NCI-H2107 (cell line): Measurements from ENCODE around the gene CFAP77.
"Not testable (repeated sequence)": the region's sequence is repeated elsewhere in the genome, so short reads cannot be mapped to it uniquely, and the experiment has no call there.

ENCODE experiments used
- DNase-seq: peaks from one replicate; lab custom pipeline; 2025; lab: John Stamatoyannopoulos, UW

Gene CFAP77

GRCh38 chr9:132547976-132548730 is 138.1 kb downstream of the CFAP77 start:
- DNase-seq: no peak

GRCh38 chr9:132548751-132549640 is 139.0 kb downstream of the CFAP77 start:
- no peak for DNase-seq

DNA sequence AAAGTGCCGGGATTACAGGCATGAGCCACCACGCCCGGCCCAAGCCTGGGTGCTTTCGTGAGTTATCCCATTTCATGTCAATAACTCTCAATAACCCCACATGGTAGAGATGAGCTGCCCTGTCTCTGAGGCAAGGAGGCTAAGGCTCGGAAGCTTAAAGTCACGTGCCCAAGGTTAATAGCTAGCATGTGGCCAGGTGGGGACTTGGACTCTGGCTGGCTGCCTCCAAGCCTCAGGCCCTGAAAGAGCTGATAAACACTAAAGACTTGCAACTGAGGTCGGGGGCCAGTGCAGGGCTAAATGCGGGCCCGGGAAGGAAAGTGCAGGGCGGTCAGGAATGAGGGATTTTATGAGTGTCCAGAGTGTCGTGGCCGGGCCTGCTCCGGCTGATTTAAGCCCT is 141.5 kb downstream of the CFAP77 start:
- DNase-seq: no peak

- DNase-seq: no peak
Observed at GRCh38 chr9:132552041-132552440, 142.0 kb downstream of the CFAP77 start.

DNA sequence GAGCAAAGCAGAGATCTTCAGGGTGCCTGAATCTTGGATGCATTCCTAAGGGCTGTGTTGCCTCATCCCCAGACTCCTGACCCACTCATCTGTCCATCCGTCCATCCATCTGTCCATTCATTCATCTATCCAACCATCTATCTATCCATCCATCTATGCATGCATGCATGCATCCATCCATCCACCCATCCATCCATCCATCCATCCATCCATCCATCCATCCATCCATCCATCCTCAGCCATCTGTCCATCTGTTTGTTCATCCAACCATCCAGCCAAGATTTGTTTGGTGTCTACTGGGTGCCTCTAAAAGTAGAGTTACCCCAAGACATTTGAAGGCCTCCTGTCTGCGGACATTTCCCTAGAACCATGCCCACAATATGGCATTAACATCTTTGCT is 144.7 kb downstream of the CFAP77 start:
- DNase-seq: no peak

DNA sequence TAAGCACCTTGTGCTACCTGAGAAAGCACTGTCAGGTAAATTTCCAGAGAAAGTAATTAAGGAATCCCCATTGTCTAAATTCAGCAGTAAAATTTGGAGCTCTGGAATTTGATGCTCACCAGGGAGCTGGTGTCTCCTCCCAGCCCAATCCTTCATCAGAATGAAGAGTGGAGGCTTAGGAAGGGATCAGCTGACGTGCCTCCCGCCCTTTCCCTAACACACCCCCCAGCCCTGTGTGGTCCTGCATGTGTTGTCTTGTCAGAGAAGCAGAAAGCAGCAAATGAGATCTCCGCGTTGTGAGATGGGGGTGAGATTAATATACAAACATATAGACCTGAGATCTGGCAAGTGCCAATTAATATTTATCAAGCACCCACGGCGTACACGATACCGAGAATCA is 145.5 kb downstream of the CFAP77 start:
- DNase-seq: no peak

DNA sequence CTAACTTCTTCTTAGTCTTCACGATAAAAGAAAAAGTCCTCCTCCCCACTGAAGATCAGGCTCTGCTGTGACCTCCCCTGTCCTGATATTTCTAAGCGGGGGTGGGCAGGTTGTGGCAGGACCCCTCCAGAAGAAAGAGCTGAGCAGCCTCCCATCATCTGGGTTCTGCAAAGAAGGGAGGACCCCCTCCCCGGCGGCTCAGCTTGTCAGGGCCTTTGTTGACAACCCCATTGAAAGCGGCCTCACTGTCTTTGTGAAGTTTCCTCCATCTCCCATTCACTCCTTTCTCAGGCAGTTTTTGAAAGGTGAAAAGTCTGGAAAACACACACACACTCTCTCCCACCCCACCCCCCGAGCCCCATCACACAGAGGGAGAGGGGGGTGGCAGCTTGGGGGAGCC is 146.2 kb downstream of the CFAP77 start:
- DNase-seq: no peak

GRCh38 chr9:132556714-132557113 is 146.7 kb downstream of the CFAP77 start:
- no peak for DNase-seq

GRCh38 chr9:132557159-132557558 is 147.1 kb downstream of the CFAP77 start:
- DNase-seq: no peak

DNA sequence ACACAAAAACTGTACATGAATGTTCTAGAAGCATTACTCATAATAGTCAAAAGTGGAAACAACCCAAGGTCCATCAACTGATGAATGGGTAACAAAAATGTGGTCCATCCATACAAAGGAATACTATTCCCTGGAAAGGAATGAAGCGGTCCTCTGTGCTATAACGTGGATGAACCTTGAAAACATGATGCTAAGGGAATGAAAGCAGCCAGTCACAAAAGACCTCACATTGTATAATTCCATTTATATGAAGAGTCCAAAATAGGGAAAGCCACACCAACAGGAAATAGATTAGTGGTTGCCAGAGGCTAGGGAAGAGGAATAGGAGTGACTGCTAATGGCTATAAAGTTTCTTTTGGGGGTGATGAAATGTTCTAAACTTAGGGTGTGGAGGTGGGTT is 149.7 kb downstream of the CFAP77 start:
- DNase-seq: no peak

DNA sequence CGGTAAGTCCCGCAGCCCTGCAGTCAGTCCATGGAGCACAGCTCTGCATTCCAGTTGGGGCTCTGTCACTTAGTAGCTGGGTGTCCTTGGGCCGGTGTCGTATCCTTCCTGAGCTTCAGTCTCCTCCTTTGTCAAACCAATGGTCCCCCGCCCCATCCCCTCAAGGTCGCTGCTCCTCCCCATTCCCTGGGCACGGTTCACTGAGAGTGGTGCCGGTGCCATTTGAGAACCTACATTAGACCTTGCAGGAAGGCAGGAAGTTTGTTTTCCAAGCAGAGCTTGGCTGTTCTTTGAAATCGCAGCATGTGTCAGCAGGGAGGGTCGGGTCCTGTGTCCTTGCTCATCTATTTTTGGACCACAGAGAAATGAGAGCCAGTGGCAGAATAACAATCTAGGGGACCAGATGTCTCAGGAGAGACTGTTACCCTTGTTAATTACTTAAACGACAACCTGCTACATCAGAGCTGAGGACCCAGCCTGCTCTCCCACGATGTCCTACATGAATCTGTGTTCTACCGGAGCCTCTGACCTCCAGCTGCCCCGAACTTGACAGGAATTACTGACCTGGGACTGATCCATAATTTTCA is 150.7 kb downstream of the CFAP77 start:
- DNase-seq: no peak

DNA sequence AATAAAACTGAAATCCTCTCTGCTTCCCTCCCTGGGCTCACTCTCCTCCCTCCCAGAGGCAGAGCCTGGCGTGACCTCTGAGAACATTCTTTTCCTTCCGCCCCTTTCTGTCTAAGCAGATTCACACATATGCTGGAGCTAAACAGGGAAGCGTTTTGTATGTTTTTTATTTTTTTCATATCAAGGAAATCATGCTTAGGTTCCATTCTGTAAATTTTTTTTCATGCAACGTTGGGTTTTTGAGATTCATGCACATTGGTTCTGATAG is 152.2 kb downstream of the CFAP77 start:
- no peak for DNase-seq

DNA sequence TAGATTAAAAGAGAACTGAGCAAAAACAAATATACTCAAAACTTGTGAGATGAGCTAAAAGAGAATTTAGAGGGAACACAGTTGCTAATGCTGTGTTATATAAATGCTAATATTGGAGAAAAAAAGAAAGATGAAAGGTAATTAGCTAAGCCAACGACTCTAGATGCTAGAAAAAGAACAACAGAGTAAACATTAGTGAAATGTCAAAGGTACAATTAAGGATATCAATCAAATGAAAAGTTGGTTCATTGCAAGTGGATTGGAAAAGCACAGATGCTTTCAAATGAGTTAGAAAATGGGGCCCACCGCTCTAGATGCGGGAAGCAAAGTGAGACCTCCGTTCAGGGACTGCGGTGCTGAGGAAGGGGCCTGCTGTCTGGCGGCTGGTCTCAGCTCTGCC is 154.5 kb downstream of the CFAP77 start:
- DNase-seq: no peak

DNA sequence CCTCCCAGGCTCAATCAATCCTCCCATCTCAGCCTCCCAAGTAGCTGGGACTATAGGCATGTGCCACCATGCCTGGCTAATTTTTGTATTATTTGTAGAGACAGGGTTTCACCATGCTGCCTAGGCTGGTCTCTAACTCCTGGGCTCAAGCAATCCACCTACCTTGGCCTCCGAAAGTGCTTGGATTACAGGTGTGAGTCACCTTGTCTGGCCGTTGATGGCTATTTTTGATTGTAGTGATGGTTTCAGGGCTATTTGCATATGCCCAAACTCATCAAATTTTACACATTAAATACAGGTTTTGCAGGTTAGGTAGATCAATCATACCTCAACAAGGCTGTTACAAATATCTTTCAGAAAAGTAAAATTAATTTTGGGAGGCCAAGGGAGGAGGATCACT is 158.8 kb downstream of the CFAP77 start:
- DNase-seq: not testable (repeated sequence)

DNA sequence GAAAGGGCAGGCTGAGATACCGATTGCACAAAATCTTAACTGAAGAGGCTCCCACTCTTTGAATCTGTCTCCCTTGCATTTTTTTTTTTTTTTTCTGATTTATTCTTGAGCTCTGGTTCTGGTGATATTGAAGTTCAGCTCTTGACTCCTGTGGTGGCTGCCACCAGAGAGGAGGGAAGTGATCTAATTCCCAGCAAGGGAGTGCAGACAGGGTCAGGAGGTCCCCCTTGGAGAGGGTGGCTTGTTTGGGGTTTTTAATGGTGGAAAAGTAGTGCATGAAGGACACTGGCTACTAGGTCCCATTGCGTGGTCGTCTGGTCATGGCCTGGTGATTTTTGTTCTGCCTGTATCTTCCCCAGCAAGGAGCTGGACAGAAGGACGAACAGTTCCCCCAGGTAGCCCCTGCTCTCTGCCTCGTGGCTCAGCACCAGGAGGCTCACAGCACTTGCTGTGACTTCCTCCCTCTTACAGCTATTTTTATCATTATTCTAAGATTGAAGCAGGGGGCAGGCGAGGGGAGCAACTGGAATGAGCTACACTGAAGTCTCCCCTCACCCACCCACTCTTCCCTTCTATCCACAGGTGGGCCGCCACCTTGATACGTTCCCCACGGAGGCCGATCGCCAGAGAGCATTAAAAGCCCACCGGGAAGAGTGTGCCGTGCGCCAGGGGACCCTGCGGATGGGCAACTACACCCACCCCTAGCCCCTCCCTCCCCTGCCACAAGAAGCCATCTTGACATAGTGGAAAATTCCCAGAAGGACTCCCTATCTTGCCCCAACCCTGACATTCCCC is 162.0 kb downstream of the CFAP77 start:
- no peak for DNase-seq

- DNase-seq: no peak
Observed at GRCh38 chr9:132572921-132573320, 162.9 kb downstream of the CFAP77 start.

DNA sequence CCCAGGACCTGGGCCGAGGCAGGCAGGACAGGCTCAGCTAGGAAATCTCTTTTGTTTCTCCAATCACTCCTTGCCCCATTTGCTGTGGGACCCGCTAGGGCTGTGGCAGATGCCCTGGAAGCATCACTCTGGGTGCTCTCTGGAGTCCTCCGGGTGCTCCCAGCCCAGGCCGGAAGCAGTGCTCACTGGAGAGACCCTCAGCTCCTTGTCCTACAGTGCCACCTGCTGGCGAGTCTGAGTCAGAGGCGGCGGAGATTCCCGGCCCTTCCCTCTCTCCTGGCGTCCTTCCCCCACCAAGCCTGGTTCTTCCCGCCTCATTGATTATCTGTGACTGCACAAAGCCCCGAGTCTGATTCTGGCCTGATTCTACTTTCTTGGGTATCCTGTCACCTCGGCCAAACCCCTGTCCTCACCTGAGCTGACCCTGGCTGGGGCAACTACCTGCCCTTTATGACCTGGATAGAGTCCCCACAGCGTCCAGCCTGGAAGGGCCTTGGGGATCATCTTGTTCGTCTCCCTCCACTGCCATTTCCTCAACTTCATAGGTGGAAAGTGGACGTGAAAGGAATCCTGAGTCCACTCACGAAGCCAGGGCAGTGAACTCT is 165.1 kb downstream of the CFAP77 start:
- peak; percentile 69 for DNase-seq

DNA sequence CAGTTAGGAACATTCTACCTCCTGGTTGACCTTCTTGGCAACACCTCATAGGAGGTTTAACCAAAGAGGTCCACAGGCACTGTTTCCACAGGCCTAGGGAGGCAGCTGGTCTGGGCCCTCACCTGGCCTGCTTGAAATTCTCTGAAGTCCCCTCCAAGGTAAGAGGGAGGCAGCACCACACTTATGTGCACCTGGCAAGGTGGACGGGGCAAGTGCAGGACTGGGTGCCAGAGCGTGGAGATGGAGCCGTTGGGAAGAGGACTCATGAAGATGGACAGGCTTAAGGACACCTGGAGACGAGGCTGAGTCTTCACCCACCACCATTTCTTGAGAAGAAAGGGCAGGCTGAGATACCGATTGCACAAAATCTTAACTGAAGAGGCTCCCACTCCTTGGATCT is 165.8 kb downstream of the CFAP77 start:
- no peak for DNase-seq

DNA sequence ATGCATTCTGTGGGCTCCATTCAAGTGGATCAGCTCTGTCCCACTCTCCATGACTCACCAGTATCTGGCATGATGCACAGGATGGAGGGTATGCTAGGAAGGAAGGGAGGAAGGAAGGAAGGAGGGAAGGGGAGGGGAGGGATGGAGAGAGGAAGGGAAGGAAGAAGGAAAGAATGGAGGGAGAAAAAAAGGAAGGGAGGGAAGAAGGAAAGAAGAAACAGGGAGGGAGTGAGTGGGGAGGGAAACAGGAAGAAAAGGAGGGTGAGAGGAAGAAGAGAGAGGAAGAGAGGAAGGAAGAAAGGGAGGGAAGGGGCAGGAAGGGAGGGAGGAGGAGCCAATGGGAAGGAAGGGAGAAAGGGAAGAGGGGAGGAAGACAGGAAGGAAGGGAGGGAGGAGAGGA is 167.1 kb downstream of the CFAP77 start:
- no peak for DNase-seq

GRCh38 chr9:132578367-132578932 is 168.4 kb downstream of the CFAP77 start:
- DNase-seq: no peak

DNA sequence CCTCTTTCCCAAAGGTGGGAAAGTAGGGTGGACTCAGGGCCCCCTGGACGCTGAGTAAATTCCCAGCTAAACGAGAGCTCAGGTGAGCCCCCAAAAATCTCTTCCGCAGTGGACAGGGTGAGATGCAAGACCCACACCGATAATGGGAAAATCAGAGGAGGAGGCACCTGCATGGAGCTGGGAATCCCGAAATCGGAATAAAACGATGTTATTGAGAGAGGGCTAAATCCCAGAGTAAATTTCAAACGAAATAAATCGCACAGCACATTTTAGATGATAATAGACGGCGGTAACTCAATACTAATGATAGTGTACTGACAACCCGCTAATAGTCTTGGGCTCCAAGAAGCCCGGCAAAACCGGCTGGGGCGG is 169.4 kb downstream of the CFAP77 start:
- DNase-seq: no peak
